Transverse colon (tissue), 4 donors: ENCODE measurements around the gene VWA7.

ENCODE experiments used
- EP300 ChIP-seq: sonication (generic); formaldehyde crosslinking; IDR thresholded peaks from one replicate; pipeline ENCODE4 v1.6.1; 2017; ENCODE audit warnings: antibody characterized with exemption, low read depth
- POLR2AphosphoS5 ChIP-seq, 3 donors: sonication (generic); formaldehyde crosslinking; IDR thresholded peaks; one replicate each; pipeline ENCODE4 v1.6.1; 2016; ENCODE audit warnings: antibody characterized with exemption in 3 of 3
- TF ChIP-seq, protein P1 (sequence below), 5 experiments: fragments of 200-600 bp in 3 of 5; fragments of 450-650 bp in 2 of 5; sonication (generic) in 3 of 5; IDR thresholded peaks; 1 replicate in 2 of 5; 2 replicates in 3 of 5; pipeline ENCODE4 v1.5.1; 2016 to 2017; ENCODE audit warnings: antibody characterized with exemption in 5 of 5, inconsistent platforms in 3 of 5, mild to moderate bottlenecking in 2 of 5, moderate library complexity in 1 of 5

DNA sequence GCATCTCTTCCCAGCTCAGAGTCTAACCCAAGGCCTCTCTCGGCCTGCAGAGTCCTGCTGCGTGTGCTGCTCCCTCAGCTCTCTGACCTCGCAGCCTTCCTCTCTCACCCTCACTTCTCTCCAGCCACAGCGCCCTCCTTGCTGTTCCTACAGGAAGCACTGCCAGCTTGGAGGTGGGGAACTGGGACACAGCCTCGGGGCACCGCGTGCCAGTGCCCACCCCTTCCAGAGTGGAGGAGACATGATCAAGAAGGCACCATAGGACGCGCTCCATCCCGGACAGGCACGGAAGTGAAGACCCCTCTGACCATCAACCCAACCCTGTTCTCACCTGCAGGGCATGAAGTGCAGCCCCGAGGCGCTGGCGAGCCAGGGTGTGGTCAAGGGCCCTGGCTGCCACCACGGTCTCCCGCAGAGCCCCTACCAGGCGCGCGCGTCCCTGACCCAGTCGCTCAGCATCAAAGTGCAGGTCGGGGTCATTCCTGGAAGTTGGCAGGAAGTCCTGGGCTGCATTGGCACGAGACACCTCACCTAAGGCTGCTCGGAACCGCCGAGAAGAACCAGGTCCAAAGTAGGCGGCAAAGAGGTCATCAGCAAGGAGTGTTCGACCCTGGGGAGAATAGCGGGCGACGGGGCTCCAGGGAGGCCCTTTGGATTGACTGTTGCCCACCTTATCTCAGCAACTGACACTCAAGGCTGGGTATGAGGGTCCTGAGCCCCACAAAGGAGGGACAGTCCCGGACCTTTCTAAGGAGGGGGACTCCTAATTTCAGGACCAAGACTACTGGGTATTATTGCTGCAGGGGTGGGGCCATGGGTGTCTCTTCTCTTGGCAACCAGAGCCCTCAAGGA is 1.3 kb downstream of the VWA7 start:
- TF ChIP-seq, protein P1, sequence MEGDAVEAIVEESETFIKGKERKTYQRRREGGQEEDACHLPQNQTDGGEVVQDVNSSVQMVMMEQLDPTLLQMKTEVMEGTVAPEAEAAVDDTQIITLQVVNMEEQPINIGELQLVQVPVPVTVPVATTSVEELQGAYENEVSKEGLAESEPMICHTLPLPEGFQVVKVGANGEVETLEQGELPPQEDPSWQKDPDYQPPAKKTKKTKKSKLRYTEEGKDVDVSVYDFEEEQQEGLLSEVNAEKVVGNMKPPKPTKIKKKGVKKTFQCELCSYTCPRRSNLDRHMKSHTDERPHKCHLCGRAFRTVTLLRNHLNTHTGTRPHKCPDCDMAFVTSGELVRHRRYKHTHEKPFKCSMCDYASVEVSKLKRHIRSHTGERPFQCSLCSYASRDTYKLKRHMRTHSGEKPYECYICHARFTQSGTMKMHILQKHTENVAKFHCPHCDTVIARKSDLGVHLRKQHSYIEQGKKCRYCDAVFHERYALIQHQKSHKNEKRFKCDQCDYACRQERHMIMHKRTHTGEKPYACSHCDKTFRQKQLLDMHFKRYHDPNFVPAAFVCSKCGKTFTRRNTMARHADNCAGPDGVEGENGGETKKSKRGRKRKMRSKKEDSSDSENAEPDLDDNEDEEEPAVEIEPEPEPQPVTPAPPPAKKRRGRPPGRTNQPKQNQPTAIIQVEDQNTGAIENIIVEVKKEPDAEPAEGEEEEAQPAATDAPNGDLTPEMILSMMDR (IDR thresholded peaks at IDR 0.05), result no peak
- no peak for TF ChIP-seq POLR2AphosphoS5 (IDR thresholded peaks at IDR 0.05)
- no peak for TF ChIP-seq EP300
